Neuronal stem cell (in vitro differentiated cells): ENCODE data around the gene AHNAK.
"Not testable (repeated sequence)": the region's sequence is repeated elsewhere in the genome, so short reads cannot be mapped to it uniquely, and the experiment has no call there.

Source experiments
- DNase-seq: peaks from one replicate; pipeline ENCODE4 v3.0.0-alpha.2; 2013; ENCODE audit warnings: low spot score
- H2AFZ ChIP-seq: one replicate; pipeline ENCODE4 v1.6.1; 2013; ENCODE audit warnings: mild to moderate bottlenecking, low read length, inconsistent platforms
- H2AK5ac ChIP-seq: 2 replicates; pipeline ENCODE4 v1.6.1; 2013; ENCODE audit warnings: low read depth, mild to moderate bottlenecking, inconsistent platforms, low read length, moderate library complexity, mixed read lengths
- H2BK120ac ChIP-seq: 2 replicates; pipeline ENCODE4 v1.6.1; 2013; ENCODE audit warnings: low read depth, mild to moderate bottlenecking, inconsistent platforms, low read length, moderate library complexity, mixed read lengths
- H2BK12ac ChIP-seq: one replicate; pipeline ENCODE4 v1.6.1; 2013; ENCODE audit warnings: low read length, inconsistent platforms
- H2BK15ac ChIP-seq: 2 replicates; pipeline ENCODE4 v1.6.1; 2013; ENCODE audit warnings: mild to moderate bottlenecking, low read length, inconsistent platforms, mixed read lengths
- H2BK5ac ChIP-seq: one replicate; pipeline ENCODE4 v1.6.1; 2013; ENCODE audit warnings: inconsistent platforms, mild to moderate bottlenecking, low read length, moderate library complexity
- H3K14ac ChIP-seq: one replicate; pipeline ENCODE4 v1.6.1; 2013; ENCODE audit warnings: low read length, inconsistent platforms
- H3K18ac ChIP-seq: 2 replicates; pipeline ENCODE4 v1.6.1; 2013; ENCODE audit warnings: low read length, inconsistent platforms
- H3K23ac ChIP-seq: 2 replicates; pipeline ENCODE4 v1.6.1; 2013; ENCODE audit warnings: low read depth, mild to moderate bottlenecking, mixed read lengths, low read length, inconsistent platforms; ENCODE audit not compliant: poor library complexity
- H3K27ac ChIP-seq: replicated peaks from 3 replicates; pipeline ENCODE4 v1.5.1; 2013; ENCODE audit warnings: low read length, inconsistent platforms
- H3K27me3 ChIP-seq, 3 experiments: 2 replicates each; pipeline ENCODE4 v1.6.1; 2013; ENCODE audit warnings: low read length in 3 of 3, mild to moderate bottlenecking in 2 of 3, inconsistent platforms in 1 of 3, low read depth in 1 of 3, mixed read lengths in 1 of 3, moderate library complexity in 1 of 3; ENCODE audit not compliant: control insufficient read depth in 3 of 3, insufficient read depth in 3 of 3
- H3K36me3 ChIP-seq, 2 donors: replicated peaks in 1 of 2; 2 replicates each; pipeline ENCODE4 v1.6.1; 2013; ENCODE audit warnings: low read length in 2 of 2; ENCODE audit not compliant: control insufficient read depth in 2 of 2, insufficient read depth in 2 of 2
- H3K4ac ChIP-seq: 2 replicates; pipeline ENCODE4 v1.6.1; 2013; ENCODE audit warnings: inconsistent platforms, mild to moderate bottlenecking, low read length, moderate library complexity
- H3K4me1 ChIP-seq, 2 donors: 1 replicate in 1 of 2; 2 replicates in 1 of 2; pipeline ENCODE4 v1.6.1; 2013; ENCODE audit warnings: low read length in 2 of 2, low read depth in 1 of 2; ENCODE audit not compliant: control insufficient read depth in 2 of 2, insufficient read depth in 1 of 2
- H3K4me2 ChIP-seq: one replicate; pipeline ENCODE4 v1.6.1; 2013; ENCODE audit warnings: mild to moderate bottlenecking, low read length, inconsistent platforms; ENCODE audit not compliant: insufficient read depth, poor library complexity, severe bottlenecking
- H3K4me3 ChIP-seq, 2 donors: 2 replicates each; pipeline ENCODE4 v1.5.1; 2013; ENCODE audit warnings: low read length in 2 of 2, mild to moderate bottlenecking in 2 of 2, inconsistent platforms in 1 of 2, moderate library complexity in 1 of 2
- H3K79me1 ChIP-seq: one replicate; pipeline ENCODE4 v1.6.1; 2013; ENCODE audit warnings: low read depth, mild to moderate bottlenecking, inconsistent platforms, low read length, moderate library complexity
- H3K9ac ChIP-seq: one replicate; pipeline ENCODE4 v1.6.1; 2013; ENCODE audit warnings: mild to moderate bottlenecking, low read depth, low read length, inconsistent platforms; ENCODE audit not compliant: poor library complexity
- H3K9me3 ChIP-seq, 2 donors: replicated peaks in 1 of 2; 2 replicates each; pipeline versions ENCODE3 to v1.6.1; 2013; ENCODE audit warnings: low read length in 2 of 2, mild to moderate bottlenecking in 2 of 2, inconsistent platforms in 1 of 2, low read depth in 1 of 2, mixed read lengths in 1 of 2, moderate library complexity in 1 of 2; ENCODE audit not compliant: control insufficient read depth in 2 of 2, insufficient read depth in 1 of 2
- H4K8ac ChIP-seq: one replicate; pipeline ENCODE4 v1.6.1; 2013; ENCODE audit warnings: low read depth, mild to moderate bottlenecking, inconsistent platforms, low read length, moderate library complexity
- H4K91ac ChIP-seq: one replicate; pipeline ENCODE4 v1.6.1; 2013; ENCODE audit warnings: low read length, low read depth, mild to moderate bottlenecking, inconsistent platforms; ENCODE audit not compliant: poor library complexity
- WGBS, 2 donors: extraction: QIAGEN DNeasy Blood & Tissue Kit; methylation state at CpG; one replicate each; pipeline ENCODE4 v1.1.7; 2013; ENCODE audit warnings: missing lambda C conversion rate in 2 of 2, mixed read lengths in 1 of 2; ENCODE audit not compliant: insufficient read length in 2 of 2, insufficient replicate concordance in 1 of 2; ENCODE audit errors: extremely low coverage in 2 of 2; 5-methylcytosine and 5-hydroxymethylcytosine counted together

AHNAK gene

DNA sequence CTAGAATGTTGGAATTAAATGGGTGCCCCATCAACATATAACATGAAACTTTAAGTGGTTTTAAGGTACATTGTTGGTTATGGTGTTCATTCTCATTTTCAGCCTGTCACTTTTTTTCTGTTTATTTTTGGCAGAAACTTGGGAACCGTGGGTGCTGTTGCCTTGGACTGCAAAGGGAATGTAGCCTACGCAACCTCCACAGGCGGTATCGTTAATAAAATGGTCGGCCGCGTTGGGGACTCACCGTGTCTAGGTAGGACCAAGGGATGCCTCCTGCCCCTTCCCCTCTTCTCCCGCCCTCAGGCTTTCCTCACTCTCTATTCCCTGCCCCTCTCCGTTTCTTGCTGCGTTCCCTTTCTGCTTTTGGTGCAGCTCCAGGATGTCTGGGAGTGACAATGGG lies 157.6 kb downstream of the AHNAK start:
- Histone ChIP-seq H3K4me2 (no peak overlapping the region), H3K79me1 (no peaks in the 10 kb centered on the region), H2AK5ac (no peak overlapping the region)

DNA sequence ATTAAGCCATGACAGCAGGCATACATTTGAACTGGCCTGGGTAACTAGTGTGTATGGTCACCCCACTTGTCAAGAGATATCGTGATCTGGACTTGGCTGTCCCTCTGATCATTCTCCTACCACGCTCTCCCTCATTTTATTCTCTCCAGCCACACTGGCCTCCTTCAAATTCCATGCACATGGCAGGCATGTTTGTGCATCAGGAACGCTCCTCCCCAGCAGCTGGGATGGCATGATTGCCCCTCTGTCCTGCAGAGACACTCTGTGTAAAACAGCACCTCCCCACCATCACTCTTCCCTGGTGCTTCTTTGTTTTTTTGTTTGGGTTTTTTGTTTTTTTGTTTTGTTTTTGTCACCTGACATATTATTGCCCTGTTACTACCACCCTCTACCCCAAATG lies 159.2 kb downstream of the AHNAK start:
- Histone ChIP-seq H4K91ac (no peak overlapping the region), H3K4me3 (no peak overlapping the region), H2BK15ac (no peak overlapping the region), H2AFZ (no peak overlapping the region), H3K36me3 (peaks cover 3 to 5% of the 10 kb centered on the region in 2 donors), H3K4me2 (no peak overlapping the region), H3K4ac (no peak overlapping the region), H3K27me3 (no peaks in the 10 kb centered on the region), H3K18ac (peak overlapping the region; percentile 49), H2BK12ac (no peak overlapping the region), H3K4me1 (no peaks in the 10 kb centered on the region), H2AK5ac (no peak overlapping the region), H3K27ac (no peak overlapping the region), H3K9ac (no peak overlapping the region), H3K14ac (no peak overlapping the region), H2BK120ac (no peak overlapping the region), H4K8ac (no peak overlapping the region), H3K9me3 (no peaks in the 10 kb centered on the region), H2BK5ac (no peak overlapping the region), H3K23ac (no peak overlapping the region), H3K79me1 (no peaks in the 10 kb centered on the region)
- no peak for DNase-seq
- WGBS, 2 donors, result no CpG with 5 or more reads among the region's 3 CpGs

More for the DNA sequence above, 157.6 kb downstream of the AHNAK start:
- Histone ChIP-seq H4K91ac (no peak overlapping the region), H3K18ac (no peak overlapping the region), H3K4ac (no peak overlapping the region), H3K4me3 (no peak overlapping the region), H3K4me1 (no peaks in the 10 kb centered on the region), H3K27ac (no peak overlapping the region), H2BK12ac (no peak overlapping the region), H2BK15ac (no peak overlapping the region), H3K14ac (no peak overlapping the region), H2AFZ (no peak overlapping the region), H3K36me3 (peaks cover 3 to 5% of the 10 kb centered on the region in 2 donors), H3K23ac (no peak overlapping the region), H3K9ac (no peak overlapping the region), H2BK5ac (no peak overlapping the region), H2BK120ac (no peak overlapping the region), H3K27me3 (no peaks in the 10 kb centered on the region), H3K9me3 (no peaks in the 10 kb centered on the region), H4K8ac (no peak overlapping the region)
- no CpG with 5 or more reads among the region's 11 CpGs for WGBS, 2 donors
- no peak for DNase-seq

DNA sequence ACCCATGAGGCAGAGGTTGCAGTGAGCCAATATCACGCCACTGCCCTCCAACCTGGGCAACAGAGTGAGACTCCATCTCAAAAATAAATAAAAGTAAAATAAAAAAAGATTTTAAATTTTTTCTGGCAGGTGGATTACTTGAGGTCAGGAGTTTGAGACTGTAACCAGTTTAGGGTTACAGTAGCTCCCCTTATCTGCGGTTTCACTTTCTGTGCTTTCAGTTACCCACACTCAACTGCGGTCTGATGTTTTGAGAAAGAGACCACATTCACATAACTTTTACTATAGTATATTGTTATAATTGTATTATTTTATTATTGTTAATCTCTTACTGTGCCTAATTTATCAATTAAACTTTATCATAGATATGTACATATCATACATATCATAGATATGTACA lies 160.5 kb downstream of the AHNAK start:
- H3K23ac ChIP-seq, H3K4me2 ChIP-seq, H3K79me1 ChIP-seq, H3K4ac ChIP-seq, H3K27me3 ChIP-seq, H2BK12ac ChIP-seq, H4K91ac ChIP-seq, H3K9me3 ChIP-seq, H3K4me1 ChIP-seq, DNase-seq, H2BK120ac ChIP-seq, H2BK15ac ChIP-seq, H2AK5ac ChIP-seq, H3K4me3 ChIP-seq, H3K14ac ChIP-seq, H2BK5ac ChIP-seq, H3K9ac ChIP-seq, H3K36me3 ChIP-seq, H3K18ac ChIP-seq, H2AFZ ChIP-seq, H3K27ac ChIP-seq, H4K8ac ChIP-seq: not testable (repeated sequence)
- no CpG with 5 or more reads among the region's 3 CpGs for WGBS, 2 donors

DNA sequence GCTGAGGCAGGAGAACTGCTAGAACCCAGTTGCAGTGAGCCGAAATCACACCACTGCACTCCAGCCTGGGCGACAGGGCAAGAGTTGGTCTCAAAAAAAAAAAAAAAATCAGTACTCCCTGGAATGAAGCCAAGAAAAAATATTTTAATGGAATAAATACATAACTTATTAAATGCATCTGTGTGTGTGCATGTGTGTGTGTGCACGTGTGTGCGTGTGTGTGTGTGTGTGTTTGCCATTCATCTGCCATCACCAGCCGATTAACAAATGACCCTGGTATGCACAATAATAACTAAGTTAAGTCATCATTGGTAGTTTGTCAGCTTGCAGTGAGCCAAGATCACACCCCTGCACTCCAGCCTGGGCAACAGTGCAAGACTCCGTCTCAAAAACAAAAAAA lies 162.8 kb downstream of the AHNAK start:
- Histone ChIP-seq H4K91ac (no peak overlapping the region), H2BK120ac (no peak overlapping the region), H3K4me1 (no peaks in the 10 kb centered on the region), H3K18ac (no peak overlapping the region), H4K8ac (no peak overlapping the region), H3K4ac (no peak overlapping the region), H2AK5ac (no peak overlapping the region), H3K9ac (no peak overlapping the region), H3K36me3 (no peaks in the 10 kb centered on the region), H2BK5ac (no peak overlapping the region), H3K14ac (no peak overlapping the region), H3K4me2 (no peak overlapping the region), H3K27me3 (no peaks in the 10 kb centered on the region), H2BK12ac (no peak overlapping the region), H3K4me3 (no peak overlapping the region), H2BK15ac (no peak overlapping the region), H3K9me3 (no peaks in the 10 kb centered on the region), H3K27ac (no peak overlapping the region), H3K79me1 (no peaks in the 10 kb centered on the region), H2AFZ (no peak overlapping the region), H3K23ac (no peak overlapping the region)
- no CpG with 5 or more reads among the region's 6 CpGs for WGBS, 2 donors
- DNase-seq, result no peak
